GM21515 (cell line): ENCODE measurements around the gene LINGO4.
A peak's percentile ranks its signal among the peaks of the same experiment; 100 is the strongest.
"Not testable (repeated sequence)": the region's sequence is repeated elsewhere in the genome, so short reads cannot be mapped to it uniquely, and the experiment has no call there.

Source experiments
- ATAC-seq: cut with Tn5 transposase; IDR thresholded peaks from one replicate; pipeline ENCODE4 v1.9.1; 2021; ENCODE audit not compliant: unreplicated experiment

LINGO4 gene

DNA sequence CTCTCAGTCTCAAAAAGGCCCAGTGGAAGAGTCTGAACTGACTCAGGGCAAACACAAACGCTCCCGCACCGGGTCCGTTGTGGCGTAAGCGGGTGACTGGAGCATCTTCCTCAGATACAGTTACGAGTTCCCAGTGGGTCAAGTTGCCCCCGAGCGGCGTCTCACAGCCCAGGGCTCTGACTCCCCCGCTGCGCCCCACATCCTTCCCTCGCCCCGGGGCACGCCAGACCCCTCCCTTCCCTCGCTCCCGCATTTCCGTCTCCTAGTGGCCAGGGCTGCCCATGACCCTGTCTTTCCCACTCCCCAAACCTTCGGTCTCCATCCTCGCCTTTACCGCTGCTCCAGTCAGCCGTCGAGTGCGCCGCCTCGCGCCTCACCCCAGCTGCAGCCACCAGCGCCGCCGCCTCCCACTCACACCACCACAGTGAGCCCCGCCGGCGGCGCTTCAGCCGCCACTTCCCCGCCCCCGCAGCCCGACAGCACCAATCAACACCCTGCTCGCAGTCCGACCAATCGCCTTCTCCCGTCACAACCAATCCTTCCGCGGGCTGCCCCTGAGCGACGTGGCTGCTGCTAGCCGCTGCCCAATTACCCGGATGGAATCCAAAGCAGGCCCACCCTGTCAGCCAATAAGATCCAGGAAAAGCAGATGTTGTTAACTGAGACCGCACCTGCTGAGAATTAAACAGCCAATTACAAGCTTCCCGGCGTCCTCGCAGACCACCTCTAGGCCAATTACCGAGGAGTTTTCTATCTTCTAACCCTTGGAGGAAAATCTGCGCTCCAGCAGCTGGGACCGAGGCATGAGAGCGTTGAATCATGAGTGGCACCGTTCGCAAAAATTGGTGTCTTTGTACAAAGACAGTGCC is 14.9 kb downstream of the LINGO4 start, which contains the start of gene TDRKH:
TDRKH (minus strand) TSS at position 430 of the 869 bp plus-strand sequence. CDS start 7,478 bp downstream, outside the sequence.
- peak; percentile 95 for ATAC-seq

DNA sequence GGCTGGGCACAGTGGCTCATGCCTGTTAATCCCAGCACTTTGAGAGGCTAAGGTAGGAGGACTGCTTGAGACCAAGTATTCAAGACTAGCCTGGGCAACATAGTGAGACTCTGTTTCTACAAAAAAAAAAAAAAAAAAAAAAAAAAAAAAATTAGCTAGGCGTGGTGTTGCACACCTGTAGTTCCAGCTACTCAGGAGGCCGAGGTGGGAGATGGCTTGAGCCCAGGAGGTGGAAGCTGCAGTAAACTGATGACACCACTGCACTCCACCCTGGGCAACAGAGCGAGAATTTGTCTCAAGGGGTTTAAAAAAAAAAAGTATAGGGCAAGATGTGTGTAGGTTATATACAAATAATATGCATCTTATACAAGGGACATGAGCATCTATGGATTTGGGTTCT is 17.5 kb downstream of the LINGO4 start:
- no peak for ATAC-seq

DNA sequence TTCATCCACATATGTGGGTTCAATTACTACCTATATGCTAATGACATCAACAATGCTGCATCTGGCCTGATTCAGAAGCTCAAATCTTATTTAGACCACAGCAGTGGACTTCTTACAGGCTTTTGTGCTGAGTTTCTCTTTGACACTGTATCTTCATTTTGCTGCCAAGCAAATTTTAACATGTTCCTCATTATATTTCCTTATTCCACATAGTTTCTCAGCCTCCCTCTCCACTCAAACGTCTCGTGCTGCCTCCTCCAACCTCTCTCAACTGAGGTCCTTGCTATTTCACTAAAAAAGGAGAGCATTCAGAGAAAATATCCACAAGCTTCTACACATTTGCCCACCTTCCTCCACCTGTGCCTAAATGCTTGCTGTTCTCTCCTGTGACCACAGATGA is 21.4 kb downstream of the LINGO4 start:
- ATAC-seq, result no peak

DNA sequence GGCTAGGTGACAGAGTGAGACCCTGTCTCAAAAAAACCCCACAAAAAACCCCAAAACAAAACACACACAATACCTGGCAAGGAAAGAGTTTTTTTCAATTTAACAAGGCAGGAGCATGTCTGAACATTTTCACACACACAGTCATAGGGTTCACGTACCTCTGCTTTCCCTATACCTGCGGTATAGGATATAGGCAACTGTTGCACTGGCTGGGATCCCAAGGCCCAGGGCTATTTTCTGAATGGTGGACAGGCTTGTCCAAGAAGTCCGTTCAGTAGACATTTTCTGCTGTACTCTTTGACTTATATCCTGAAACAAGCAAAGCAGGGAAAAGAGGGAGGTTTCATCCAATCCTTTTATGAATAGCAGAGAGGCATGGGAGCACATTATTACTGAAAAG is 22.5 kb downstream of the LINGO4 start:
- ATAC-seq, result no peak

DNA sequence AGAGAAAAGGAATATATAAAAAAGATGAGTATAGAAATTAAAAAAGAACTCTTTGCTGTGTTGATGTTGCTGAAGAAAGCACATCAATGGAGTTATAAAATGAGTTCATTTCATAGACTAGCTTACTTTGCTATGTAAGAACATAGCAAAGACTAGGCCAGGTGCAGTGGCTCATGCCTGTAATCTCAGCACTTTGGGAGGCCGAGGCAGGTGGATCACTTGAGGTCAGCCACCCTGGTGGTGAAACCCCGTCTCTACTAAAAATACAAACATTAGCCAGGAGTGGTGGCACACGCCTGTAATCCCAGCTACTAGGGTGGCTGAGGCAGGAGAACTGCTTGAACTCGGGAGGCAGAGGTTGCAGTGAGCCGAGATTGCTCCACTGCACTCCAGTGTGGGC is 23.2 kb downstream of the LINGO4 start:
- not testable (repeated sequence) for ATAC-seq

DNA sequence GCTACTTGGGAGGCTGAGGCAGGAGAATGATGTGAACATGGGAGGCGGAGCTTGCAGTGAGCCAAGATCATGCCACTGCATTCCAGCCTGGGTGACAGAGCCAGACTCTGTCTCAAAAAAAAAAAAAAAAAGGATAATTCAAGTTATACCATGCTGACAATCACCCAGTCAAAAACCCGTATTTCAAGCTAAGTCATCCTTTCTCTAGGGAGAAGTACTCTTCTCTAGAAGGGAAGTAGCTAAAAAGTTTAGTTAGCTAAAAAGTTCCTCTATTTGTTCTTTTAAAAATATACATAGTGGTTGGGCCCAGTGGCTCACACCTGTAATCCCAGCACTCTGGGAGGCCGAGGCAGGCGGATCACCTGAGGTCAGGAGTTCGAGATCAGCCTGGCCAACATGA is 24.5 kb downstream of the LINGO4 start:
- not testable (repeated sequence) for ATAC-seq

DNA sequence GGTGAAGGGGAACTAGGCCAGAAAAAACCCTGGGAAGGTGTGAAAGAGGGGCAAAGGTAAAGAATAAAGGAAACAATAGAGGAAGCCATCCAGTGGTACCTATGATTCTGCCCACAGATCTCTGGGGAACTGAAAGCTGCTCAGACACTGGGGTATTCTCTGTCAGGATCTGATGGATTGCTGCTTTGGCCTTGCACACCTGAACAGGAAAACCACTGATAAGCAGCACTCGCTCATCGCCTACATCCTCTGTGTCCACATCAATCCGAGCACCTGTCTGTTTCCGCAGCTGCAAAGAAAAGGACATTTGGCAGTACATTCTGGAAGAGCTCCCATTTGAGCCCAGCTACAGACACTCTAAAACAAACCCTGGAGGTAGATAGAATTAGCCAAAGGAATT is 25.4 kb downstream of the LINGO4 start:
- no peak for ATAC-seq

DNA sequence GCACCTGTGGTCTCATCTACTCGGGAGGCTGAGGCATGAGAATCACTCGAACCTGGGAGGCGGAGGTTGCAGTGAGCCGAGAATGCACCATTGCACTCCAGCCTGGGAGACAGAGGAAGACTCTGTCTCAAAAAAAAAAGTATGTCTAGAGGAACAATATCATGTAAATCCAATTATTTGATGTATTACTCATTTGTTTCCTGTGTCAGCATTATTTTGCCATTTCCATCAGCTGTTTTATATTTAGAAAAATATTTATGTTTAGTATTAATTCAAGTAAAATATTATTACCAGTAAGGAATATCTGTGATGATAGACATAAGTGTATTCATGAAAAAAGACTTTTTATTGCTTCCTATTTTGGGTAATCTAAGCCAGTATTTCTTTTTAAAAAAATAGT is 27.9 kb downstream of the LINGO4 start:
- no peak for ATAC-seq

DNA sequence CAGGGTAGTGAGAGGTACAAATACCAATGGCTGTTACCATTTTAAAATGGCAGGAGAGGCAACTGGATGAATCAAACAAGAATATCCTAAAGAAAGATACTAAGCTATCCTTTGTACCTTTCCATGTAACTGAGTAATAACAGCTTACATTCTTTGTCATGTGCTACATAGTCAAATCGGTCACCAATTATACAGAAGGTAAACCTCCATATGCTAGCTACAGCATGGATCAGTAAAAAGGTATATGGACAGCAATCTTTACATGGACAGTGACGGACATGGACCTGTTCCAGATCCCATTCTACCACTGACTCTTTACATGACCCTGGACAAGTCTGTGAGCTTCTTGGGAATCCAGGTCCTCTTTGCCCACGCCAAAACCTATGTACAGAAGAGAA is 28.6 kb downstream of the LINGO4 start:
- no peak for ATAC-seq

DNA sequence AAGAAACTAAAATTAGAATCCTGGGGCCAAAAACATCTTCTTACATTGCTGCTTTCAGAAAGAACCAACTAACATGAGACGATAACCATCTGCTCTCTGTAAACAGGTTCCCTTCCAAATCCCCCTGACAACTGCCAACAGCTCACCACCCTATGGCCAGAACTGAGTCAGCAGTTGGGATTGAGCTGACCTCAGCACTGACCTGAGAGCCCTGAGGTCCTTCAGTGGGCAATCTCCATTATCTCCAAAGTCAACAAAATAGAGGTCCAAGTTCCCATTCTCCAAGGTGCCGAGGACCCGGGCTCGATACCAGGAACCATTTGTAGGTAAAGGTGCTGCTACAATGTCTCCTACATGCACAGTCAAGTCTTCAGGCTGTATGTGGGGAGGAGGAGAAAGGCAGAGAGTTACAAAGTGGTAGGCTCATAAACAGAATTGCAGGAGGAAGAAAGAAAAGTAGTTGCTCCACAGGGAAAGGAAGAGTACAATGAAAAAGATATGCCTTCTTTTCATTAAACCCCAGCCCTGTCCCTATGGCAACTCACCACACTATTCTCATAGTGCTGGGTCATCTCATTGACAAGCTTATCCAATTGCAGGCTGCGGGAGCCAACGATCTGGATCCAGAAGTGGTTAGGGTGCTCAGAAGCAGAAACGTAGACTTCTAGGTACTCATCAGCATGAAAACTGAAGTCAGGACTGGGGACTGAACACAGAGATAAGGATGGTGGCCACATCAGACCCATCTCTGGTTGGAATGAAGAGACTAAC is 29.1 kb downstream of the LINGO4 start:
- no peak for ATAC-seq

DNA sequence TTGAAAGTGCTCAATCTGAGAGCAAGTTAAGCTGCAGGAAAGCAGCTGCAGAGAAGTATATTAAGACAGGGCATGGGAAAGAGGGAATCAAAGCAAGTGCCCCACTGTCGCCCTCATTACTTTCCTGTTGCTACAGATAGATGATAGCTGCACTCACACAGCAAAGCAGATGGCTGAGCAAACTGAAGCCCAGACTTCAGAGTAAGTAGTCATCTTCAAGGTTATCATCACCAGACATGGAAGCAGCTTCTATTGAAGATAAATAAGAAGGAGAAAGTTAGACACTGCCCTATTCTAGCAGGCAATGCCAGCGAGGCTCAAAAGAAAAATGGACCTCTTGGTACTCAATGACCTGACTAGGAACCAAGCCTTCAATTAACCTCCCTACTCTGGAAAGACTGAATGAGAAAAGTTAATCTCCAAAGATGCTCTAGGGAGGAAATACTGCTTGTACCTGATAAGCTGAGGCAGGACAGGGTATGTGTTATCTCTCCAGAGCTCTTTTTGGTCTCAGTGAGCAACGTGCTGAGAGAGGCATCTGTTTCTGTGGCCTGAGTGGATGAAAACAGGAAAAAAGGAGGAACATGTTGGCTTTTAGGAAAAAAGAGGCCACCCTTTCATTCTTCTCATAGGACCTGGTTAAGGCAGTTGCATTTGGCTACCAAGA is 30.8 kb downstream of the LINGO4 start:
- ATAC-seq, result no peak

DNA sequence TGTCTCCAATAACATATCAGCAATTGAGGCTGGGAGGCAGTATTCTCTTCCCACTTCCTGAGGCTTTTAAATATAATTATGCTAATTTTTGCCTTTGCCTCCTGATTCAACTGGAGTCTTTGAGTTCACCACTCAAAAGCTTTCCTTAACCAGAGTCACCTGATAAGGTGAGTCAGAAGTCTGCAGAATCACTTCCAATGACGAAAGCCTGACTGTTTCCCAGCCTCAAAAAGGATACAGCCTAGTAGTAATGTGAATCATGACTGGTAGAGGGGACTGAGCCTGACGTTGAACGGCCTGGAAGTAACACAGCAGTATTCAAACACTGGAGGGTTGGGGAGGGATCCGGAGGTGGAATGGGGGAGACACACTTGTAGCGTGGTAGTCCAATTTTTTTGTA is 31.5 kb downstream of the LINGO4 start:
- no peak for ATAC-seq

DNA sequence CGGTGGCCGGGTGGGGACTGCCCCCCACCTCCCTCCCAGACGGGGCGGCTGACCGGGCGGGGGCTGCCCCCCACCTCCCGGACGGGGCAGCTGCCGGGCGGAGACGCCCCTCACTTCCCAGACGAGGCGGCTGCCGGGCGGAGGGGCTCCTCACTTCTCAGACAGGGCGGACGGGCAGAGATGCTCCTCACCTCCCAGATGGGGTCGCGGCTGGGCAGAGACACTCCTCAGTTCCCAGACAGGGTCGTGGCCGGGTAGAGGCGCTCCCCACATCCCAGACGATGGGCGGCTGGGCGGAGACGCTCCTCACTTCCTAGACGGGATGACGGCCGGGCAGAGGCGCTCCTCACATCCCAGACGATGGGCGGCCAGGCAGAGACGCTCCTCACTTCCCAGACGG is 35.9 kb downstream of the LINGO4 start:
- ATAC-seq, result not testable (repeated sequence)

DNA sequence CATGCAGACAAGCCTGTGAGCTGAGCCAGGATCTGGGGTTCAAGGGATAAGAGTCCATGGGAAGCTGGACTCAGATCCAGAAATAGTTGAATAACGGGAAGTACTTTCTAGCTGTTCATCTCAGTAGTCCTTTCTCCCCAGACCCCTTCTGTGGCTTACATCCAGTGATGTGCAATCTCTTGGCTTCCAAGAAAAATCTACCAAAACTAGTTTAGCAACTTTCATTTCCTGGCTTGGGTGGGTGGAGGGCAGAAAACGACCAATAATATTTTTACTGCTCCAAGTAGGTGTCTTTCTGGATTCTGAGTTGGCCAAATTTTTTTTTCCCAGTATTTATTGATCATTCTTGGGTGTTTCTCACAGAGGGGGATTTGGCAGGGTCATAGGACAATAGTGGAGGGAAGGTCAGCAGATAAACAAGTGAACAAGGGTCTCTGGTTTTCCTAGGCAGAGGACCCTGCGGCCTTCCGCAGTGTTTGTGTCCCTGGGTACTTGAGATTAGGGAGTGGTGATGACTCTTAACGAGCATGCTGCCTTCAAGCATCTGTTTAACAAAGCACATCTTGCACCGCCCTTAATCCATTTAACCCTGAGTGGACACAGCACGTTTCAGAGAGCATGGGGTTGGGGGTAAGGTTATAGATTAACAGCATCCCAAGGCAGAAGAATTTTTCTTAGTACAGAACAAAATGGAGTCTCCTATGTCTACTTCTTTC is 36.7 kb downstream of the LINGO4 start:
- not testable (repeated sequence) for ATAC-seq

DNA sequence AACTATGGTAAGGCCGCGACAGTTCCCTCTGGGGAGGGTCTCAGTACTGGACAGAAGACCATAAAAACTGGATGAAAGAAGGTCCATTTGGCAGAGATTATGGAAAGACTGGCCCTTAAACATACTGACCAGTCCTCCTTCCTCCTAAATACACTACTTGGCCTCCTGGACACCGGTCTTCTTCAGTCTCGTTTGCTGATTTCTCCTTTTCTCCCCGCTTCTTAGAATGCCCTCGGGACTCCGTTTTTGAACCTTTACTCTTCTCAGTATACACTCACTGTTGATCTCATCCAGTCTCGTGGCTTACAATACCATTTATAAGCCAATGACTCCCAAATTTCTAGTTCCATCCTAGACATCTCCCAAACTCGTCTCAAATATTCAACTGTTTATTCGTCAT is 41.2 kb downstream of the LINGO4 start:
- no peak for ATAC-seq

DNA sequence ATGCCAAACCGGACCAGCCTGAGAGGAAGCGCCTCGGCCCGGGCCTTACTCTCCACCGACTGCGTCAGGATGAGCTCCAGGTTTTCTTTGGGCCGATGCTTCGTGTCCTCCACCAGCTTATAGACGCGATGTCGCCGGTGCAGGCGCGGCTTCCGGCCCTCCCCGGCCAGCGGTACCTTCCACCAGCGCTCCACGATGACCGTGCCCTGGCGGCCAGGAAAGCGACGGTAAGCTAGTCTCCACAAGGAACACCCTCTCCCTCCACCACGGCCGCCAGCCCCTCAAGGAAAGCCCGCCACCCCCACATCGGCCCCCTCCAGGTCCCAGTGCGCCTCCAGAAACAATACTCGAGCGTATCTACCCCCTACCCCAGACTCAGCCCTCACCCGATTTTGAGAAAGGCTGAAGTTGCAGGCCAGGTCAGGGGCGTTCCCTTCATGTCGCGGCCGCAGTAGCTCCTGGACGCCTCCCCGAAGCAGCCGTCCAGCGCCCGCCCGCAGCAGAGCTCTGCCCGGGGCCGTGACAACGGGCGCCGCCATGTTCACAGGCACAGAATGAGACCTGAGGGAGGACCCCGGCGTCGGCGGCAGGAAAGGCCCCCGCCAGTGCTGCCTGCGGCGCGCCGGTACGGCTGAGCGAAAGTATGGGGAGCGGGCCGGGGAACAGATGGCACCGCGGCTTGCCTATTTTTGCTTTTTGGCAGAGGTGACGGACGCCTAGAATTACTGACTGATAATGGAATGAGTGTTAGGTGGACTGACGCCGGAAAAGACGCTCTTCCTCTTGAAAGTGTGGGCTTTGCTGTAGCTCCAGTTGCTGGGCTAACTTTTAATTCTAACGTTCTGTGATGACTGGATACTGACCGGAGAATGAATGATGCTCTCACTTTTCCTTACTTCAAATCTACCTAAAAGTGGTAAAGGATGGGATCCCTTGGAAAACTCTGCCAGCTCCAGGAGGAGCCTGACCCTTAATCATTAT is 42.0 kb downstream of the LINGO4 start, which contains the start of gene MRPL9:
MRPL9 (minus strand) TSS at position 556 of the 981 bp plus-strand sequence; CDS start at position 539, 17 bp downstream.
- ATAC-seq, result peak; percentile 88

DNA sequence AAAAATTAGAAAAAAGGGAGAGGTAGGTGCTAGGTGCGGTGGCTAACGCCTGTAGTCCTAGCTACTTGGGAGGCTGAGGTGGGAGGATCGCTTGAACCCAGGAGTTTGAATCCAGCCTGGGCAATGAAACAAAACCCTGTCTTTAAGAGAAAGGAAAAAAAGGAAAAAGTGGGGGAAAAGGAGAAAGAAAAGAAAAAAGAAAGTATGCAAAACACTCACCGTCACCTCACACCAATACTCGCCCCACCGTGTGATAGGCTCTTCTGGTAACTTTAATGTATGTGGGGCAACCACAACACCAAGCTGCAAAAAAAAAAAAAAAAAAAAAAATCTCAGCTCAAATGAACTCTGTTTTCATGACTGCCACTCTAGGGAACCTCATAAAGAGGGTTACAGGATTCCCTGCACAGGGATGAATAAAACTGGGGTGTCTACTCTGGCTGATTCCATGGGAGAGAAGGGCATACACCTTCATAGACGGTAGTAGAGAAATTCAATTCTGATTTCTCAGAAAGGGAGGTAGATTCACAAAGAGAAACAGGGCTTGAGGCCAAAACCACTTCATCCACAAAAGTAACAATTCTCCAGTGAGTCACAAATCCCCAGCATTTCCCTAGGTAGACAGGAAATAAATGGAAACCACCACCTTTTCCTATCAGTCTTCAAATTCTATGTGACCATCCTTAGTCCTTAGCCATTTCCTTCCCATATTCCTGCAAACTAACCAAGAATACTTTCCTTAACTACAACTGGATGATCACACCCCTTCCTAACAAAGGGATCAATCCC is 44.4 kb downstream of the LINGO4 start:
- no peak for ATAC-seq

DNA sequence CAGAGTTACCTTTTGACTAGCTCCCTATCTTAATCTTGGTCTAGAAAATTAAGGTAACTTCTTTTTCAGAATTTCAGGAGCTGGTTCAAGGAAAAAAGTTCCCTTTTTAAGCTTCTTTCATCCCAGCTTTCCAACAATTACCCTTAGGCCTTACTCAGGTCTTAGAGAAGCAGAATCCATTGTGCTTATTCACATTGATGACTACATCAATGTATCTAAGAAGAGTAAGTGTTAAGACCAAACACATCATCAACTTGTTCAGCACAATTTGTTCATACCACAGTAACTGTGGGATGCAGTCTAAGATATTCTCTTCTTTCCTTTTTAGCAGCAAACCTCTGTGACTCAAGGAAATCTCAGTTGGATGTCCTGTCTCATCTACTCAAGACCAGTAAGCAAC is 46.0 kb downstream of the LINGO4 start:
- no peak for ATAC-seq

DNA sequence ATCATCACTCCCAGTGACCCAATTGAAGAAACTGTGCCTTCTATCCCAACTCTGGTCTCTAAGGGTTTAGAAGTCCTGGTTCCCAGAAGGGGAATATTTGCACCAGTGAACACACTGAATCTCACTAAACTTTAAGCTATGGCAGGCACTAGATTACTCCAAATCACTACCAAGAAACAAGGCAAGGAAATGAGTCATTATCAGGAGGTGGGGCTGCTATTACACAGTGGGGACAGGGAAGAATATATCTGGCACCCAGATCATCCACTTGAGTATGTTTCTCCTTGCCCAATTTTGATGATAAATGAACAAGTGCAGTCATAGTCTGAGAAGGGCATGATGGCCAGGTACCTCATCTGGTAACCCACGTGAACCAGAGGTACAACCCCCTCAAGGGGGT is 48.9 kb downstream of the LINGO4 start:
- no peak for ATAC-seq
